Hematopoietic multipotent progenitor cell (in vitro differentiated cells): ENCODE results near the gene DBNDD1. TPM values are rescaled to one million over a fixed set of nuclear protein-coding genes. Genes with fewer than 3 reads are reported as not detected.
A peak's percentile ranks its signal among the peaks of the same experiment; 100 is the strongest.
"Not testable (repeated sequence)": the region's sequence is repeated elsewhere in the genome, so short reads cannot be mapped to it uniquely, and the experiment has no call there.

ENCODE experiments used
- DNase-seq, 3 donors: peaks; one replicate each; pipeline ENCODE4 v3.0.0-alpha.2; 2011 to 2015; ENCODE audit warnings: low read depth in 2 of 3, low spot score in 2 of 3
- total RNA-seq: library from RNA; depleted of rRNA; stranded (reverse); fragments of >200 nt; gene quantifications from one replicate; pipeline ENCODE4 v1.2.3, GENCODE V29; 2012

The DBNDD1 gene
- total RNA-seq, 1 donor, result 1.1 TPM

DNA sequence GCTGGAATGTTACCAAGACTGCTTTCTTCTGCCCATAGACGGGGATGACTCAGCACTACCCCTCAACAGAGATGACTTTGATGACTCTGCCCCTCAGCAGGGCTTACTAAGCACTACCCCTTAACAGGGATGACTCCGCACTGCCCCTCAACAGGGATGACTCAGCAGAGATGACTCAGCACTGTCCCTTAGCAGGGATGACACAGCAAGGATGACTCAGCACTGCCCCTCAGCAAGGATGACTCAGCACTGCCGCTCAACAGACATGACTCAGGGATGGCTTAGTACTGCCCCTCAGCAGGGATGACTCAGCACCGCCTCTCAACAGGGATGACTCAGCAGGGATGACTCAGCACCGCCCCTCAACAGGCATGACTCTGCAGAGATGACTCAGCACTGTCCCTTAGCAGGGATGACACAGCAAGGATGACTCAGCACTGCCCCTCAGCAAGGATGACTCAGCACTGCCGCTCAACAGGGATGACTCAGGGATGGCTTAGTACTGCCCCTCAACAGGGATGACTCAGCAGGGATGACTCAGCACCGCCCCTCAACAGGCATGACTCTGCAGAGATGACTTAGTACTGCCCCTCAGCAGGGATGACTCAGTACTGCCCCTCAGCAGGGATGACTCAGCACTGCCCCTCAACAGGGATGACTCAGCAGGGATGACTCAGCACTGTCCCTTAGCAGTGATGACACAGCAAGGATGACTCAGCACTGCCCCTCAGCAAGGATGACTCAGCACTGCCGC is 24.4 kb downstream of the DBNDD1 start:
- peak in 2 of 3 donors; percentile 87 to 89 for DNase-seq

DNA sequence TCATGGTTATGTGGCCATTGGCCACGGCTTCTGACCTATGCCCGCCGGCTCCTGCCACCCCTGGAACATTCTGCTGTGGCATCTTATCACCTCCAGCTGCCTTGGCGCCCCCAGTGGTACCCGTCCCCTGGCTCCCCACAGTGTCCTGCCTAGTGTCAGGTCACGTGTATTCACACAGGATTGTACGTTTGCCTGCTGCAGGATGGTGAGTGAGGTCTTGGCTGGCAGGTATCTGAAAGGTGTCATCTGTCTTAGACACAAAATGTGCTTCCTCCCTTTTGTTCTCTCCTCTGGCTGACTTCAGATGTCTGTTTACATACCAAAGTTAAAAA is 24.9 kb downstream of the DBNDD1 start:
- no peak for DNase-seq

DNA sequence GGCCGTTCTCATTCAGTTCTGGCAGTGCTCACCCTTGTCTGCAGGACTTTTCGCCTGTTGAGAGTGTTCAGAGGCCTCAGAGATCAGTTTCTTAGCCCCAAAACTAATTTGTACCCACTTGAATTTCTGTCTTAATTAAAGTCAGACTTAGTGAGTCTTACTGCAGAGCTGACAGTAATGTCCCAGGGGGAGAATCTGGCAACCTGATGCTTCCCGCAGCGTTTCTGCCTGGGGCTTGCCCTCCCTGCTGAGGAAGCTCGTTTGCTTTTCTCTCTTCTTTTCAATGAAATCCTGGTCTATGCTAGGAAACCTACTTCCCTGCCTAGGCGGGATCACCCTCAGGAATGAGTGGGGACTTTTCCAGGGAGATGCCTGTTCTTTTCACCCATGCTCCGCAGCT is 25.3 kb downstream of the DBNDD1 start:
- DNase-seq, result no peak

DNA sequence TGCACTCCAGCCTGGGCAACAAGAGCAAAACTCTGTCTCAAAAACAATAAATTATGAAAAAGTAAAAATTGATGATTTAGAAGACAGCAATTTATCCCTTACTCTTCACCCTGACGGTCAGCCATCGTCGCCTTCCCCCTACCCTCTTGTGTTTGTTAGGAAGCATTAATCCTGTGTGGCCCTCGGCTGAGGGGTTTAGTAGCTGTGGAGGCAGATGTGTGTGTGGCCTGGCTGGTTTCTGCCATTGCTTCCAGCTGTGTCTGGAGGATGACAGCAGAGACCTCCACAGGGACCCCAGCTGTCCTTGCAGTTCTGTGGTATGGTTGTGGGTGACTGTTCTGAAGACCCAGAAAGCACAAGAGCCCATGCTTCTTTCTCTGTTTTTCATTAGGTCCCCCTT is 25.9 kb downstream of the DBNDD1 start:
- DNase-seq, result no peak

DNA sequence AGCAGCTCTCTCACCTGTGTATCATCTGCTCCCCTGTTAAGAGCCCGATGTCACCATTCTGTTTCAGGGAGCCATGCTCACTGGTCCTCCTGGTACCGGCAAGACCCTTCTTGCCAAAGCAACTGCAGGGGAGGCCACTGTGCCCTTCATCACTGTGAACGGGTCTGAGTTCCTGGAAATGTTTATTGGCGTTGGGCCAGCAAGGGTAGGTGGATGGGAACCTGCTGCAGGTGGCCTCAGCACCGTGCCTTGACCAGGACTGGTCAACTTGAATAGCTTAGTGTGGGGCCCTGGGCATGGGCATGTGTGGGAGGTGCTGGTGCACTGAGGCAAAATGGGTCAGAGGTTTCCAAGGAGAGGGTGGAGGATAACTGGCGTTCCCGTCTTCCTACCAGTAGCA is 28.5 kb downstream of the DBNDD1 start:
- no peak for DNase-seq

DNA sequence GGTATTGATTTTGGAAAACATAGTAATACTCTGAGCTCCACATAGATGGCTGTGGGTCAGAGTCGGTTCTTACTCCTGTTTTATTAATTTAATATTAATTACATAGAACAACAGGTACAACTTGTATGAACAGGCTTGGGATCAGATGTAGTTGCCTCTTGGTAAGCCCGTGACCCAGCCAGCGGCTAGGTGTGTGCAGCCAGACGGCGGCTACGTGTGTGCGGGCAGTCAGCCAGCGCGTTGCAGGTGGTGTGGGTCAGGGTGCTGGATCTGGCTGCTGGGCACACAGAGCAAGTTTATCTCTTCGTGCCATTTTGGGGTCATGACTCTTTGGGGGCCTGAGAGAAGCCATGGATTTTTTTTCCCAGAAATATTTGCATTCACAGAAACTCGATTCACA is 30.3 kb downstream of the DBNDD1 start:
- DNase-seq, result no peak

DNA sequence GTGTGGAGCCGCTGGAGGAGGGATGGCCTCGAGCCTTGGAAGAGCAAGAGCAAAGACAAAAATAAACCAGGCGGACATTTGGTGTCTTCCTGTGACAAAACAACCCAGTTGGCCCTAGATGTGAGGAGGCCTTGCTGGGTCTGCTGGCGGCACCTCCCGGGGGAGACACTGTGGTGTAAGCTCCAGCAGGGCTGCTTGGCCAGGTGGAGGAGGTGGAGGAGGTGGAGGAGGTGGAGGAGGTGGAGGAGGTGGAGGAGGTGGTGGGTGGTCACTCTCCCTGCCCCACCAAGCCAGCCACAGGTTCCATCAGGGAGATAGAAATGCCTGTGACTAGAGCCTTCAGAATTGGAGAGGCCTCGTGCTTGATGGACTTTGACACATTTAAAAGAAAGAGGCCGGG is 32.1 kb downstream of the DBNDD1 start:
- no peak for DNase-seq

DNA sequence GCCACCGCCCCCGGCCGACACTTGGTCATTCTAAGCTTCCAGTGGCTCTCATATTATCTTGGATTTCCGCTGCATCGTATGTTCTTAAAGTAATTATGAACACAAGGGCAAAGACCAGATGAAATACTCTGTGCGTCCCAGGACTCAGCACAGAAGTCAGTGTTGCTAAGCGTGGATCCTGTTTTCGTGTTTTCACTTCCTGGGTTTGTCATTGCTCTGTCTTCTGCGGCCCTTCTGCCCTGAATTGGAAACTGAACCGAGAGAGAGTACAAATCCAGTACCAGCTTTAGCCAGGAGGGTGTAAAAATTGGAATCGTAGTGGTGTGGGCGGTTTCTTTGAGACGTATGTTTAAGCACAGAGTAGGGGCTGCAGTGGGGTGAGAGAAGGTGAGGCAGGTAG is 32.7 kb downstream of the DBNDD1 start:
- no peak for DNase-seq

DNA sequence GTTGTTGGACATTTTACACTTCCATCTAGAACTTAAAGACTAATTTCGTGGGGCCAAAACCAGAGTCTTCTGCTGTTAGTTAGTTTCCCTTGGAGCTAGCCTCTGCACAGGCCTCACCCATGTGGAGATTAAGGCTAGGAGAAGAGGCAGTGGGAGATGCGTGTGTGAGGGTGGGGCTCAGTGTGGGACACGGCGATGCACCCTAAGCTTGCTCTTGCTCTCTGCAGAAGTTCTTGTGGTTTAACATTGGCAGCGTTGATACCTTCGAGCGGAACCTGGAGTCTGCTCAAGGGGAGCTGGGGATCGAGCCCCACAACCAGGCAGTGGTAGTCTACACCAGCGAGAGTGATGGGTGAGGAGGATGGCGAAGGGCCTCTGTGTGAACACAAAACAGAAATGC is 34.0 kb downstream of the DBNDD1 start:
- no peak for DNase-seq

DNA sequence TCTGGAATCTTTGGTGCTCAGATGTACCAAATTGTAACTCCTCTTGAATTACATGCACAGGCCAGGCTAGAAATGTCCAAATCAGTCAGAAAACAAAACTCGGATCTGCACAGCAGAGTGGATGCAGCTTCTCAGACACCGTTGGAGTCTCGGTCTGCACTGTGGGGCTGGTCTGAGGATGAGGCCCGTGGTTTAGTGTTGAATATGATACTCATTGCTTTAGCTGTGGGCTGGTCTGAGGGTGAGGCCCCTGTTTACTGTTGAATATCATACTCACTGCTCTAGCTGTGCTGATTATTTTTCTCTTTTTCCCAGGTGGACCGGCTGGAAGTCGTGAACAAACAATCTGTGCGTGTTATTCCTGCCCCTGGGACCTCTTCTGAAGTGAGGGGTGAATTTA is 35.0 kb downstream of the DBNDD1 start:
- DNase-seq, result no peak

DNA sequence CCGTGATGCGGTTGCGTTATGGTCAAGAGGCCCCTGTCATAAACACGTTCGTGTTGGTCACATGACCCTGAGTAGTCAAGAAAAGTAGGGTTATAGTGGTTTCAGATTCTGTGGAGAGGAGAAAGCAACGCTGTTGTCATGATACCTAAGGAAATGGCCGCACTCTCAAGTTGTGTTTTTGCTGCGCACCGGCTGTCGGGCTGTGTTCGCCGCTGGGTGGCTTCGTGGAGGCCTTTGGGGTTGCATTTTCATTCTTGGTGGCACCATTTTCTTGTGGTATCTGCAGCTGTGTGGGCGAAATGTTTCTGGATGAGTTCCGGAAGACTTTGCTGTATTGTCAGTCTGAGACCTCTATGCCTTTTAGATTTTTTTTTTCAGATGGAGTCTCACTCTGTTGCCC is 35.7 kb downstream of the DBNDD1 start:
- no peak for DNase-seq

DNA sequence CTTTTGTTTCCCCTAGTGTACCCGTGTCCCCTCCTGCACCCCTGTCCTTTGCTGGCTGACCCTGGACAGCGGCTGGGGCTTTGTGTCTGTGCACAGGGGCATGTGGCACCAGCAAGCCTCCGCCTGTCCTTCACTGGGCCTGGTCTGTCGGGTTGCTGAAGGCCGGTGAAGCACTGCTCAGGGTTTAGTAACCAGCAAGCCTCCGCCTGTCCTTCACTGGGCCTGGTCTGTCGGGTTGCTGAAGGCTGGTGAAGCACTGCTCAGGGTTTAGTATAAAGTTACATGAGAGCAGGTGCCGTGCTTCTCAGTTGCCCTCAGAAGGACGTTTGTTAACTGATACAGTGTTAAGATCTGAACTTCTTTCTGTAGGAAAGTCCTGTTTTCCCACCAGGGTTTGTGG is 36.9 kb downstream of the DBNDD1 start:
- DNase-seq, result no peak

DNA sequence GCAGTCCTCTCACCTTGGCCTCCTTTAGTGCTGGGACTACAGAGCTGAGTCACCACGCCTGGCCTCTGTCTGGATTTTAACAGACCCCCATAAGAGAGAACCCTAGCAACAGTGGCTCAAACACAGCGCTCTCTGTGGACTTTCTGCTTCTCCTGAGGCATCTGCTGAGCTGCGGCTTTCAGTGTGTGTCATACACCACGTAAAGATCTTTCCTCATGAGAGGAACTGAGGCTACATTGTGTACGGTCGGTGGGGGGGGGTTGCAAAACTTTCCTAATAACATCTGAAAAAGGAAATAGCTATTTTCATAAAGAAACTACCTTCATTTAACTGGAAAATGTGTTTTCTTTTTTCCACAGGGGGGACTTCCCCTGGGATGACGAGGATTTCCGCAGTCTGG is 37.8 kb downstream of the DBNDD1 start:
- DNase-seq, result no peak

DNA sequence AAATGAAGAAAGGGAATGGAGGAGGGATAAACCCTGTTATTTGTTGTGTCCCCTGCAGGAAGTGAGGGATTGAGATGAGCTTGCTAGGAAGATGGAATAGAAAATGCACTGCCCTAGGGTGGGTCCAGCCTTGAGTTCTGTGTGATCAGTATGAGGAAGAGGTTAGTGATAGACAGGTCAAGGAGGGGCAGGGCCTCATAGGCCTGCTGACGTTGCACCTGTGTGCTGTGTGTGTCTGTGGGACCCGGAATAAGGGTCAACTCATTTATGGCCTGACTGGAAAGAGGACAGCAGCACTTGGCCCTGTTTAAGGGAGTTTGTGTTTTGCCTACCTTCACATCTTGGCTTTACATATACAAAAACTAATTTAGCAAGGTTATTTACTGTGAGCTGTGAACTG is 44.4 kb downstream of the DBNDD1 start:
- no peak for DNase-seq

DNA sequence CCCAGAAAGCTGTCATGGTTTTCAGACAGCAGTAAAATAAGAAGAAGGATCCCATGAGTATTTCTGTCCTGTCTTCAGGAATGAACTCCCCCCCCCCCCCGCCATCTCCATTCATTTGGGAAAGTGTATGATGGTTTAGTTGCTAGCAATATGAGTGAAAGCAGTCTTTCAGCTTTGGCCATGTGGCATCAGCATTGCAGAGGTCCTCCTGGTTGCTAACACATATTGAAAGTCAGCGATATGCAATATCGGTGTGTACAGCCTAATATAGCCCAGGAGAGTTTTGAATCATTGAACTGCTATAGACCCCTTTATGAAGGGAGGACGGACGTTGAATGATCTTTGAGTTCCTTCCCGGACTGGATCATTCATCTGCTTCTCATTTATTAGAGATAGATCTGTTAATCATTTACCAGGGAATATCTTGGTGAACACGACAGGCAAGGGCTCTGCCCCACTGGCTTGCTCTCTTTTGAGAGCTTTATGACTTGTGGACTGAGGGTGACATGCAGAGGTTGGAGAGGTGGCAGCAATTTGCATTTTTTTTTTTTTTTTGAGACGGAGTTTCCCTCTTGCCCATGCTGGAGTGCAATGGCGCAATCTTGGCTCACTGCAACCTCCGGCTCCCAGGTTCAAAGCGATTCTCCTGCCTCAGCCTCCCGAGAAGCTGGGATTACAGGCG is 45.5 kb downstream of the DBNDD1 start:
- no peak for DNase-seq

DNA sequence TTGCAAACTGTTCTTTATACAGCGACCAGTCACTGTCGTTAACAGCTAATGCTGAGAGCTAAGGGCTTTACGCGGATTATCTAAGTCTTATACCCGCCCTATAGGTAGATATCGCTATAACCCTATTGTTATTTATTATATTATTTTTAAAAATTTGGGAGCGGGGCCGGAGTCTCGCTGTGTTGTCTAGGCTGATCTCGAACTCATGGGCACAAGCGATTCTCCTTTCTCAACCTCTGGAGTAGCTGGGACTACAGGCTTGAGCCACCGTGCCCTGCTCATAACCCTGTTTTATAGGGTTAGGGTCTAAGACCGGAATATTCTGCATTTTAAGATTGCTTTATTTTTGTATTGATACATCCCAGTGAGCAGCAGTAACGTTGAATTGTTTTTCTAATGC is 46.0 kb downstream of the DBNDD1 start:
- DNase-seq, result no peak

DNA sequence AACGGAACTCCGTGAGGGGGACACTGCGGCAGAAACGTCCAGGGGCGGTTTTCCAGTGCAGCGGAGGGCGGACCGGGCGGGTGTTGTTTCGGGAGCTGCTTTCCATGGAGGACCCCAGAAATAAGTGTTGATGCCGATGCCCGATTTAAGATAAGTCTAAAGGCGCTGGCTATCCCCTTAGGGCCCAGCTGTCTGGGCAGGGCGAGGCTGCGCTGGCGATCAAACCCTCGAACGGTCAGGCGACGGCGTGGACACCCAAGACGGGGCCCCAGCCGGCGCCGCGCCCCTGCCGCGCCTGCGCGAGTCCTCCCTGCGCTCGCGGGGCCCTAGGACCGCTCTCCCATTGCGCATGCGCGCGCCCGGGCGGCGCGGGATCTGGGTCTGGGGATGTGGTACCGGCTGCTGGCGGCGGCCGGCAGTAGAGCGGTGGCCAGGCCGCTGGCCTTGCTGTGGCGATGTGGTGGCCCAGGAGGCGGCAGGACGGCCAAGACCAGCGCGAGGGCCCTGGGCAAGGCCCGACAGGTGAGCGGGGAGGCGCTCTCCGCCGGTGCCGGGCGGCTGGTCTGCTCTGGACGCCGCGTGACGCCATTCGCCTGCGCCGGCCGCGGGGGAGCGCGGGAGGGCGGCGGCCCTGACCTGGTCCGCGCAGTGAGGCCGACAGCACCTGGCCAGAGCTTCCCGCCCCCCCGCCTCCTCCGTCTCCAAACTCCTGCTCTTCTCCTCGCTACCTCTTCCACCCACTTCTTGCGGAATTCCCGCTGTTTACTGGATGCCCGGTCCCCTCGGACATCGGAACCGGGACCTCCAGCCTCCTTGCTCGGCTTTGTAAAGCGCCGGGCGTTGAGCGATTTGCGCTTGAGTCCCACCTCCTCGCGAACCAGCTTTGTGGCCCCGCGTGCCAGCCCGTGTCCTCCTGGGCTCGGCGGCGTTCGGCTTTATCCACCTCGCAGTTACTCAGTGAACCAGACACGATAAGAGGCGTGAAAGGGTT is 46.7 kb downstream of the DBNDD1 start:
- DNase-seq, result peak; percentile 90 to 98 (median 91)

DNA sequence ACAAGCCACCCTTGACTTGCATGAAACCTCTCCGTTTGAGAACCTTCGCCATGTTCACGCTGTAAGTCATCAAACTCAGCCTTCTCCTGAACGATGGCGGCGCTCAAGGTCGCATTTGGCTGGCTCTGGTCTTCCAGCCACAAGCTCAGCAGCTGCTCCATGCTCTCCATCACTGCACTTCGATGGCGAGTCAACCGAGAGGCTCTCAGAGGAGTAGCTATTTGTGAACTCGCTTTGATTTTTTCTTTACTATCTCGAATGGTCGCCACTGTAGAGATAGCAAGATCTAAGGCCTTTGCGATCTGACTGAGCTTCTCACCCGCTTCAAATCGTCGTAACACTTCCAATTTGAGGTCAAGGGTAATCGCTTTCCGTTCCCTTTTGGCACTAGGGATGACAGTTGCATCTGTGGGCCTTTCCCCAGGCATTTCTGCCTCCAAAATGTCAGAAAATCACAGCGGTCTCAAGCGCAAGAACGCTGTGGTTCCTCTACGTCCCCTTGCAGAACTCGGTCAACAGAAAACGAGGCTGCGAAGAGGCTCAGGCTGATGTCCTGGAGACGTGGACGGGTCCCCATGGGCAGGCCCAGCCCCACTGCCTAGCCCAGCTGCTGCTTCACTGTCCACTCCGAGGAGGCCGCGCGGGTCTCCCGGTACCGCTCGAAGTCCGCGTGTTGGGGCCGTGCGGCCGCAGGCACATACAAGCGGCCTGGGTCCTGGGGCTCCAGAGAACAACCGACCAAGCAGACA is 47.6 kb downstream of the DBNDD1 start:
- no peak for DNase-seq

DNA sequence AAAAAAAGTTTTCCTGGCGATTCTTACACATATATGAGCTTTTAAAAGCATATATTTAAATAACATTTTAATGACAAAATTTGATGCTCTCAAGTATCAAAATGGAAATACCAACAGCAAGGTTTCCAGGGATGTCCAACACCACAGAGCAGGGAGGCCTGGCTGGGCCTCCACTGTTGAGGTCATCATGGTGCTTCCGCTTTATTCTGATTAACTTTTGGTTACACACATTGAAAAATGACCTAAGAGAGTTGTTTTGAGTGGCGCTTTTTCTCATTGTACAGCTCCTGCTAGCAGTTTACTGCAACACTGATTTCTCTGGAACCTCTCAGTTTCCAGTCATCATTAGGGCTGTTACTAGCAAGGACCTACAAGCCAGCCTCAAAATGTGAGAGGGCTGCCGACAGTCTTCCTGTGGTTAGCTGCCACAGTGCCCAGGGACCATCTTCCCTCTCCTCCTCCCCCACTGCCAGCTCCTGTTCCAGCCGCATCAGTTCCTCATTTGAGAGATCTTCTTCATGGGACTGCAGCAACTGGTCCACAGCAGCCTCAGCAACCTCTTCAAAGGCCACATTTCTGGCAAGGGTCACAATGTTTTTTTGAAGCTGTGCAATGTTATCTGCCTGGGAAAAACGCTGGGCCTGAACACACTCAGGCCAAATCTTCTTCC is 49.4 kb downstream of the DBNDD1 start:
- peak in 2 of 3 donors; percentile 40 to 81 for DNase-seq

DNA sequence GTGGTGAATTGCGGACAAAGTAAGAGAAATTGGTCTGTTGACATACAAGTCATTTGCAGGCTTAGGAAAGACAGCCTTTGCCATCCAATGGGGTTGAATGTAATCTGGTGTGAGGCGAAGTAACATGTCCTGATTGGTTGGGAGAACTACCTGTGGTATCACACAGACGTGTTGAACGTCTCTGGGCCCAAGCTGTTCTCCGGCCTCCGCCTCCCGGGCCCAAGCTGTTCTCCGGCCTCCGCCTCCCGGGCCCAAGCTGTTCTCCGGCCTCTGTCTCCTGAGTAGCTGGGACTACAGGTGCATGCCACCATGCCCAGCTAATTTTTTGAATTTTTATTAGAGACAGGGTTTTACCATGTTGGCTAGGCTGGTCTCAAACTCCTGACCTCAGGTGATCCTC is 51.2 kb downstream of the DBNDD1 start:
- not testable (repeated sequence) for DNase-seq
